Activated naive CD8-positive, alpha-beta T cell treated with anti-CD3 and anti-CD28 coated beads, Interleukin-2, amount 50 U/mL, for 16 hours (primary cell): Measurements from ENCODE around the gene CMTM2.
A peak's percentile ranks its signal among the peaks of the same experiment; 100 is the strongest.
"Not testable (repeated sequence)": the region's sequence is repeated elsewhere in the genome, so short reads cannot be mapped to it uniquely, and the experiment has no call there.

ENCODE experiments used
- DNase-seq: peaks from one replicate; pipeline ENCODE4 v3.0.0-alpha.2; 2020; ENCODE audit warnings: low read depth, low spot score

CMTM2 gene

GRCh38 chr16:66552286-66553177, 26.7 kb upstream of the CMTM2 start, which contains the start of gene CKLF:
Gene CKLF (plus strand): TSS chr16:66552576. CDS start chr16:66552716, 140 bp downstream.
- DNase-seq = peak; percentile 72

DNA sequence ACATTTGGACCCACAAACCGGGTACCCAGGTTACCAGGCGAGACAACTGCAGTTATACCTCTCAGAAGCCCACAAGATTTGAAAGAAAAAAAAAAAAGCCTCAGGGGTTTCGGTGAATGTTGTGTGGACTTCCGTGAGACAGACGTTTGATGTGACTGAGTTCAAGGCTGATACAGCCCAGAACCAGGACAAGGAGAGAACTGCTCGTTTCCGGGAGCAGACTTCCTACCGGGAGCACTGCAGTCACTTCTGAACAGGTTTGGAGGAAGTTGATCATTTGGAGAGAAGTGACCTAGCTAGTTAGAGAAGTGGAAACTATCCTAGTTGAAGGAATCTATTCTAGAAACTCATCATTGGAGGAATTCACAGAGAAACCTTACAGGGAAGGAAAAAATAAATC, 26.0 kb upstream of the CMTM2 start:
- no peak for DNase-seq

GRCh38 chr16:66554021-66554420, 25.2 kb upstream of the CMTM2 start:
- no peak for DNase-seq

- DNase-seq = no peak
Observed at GRCh38 chr16:66554495-66554894, 24.8 kb upstream of the CMTM2 start.

DNA sequence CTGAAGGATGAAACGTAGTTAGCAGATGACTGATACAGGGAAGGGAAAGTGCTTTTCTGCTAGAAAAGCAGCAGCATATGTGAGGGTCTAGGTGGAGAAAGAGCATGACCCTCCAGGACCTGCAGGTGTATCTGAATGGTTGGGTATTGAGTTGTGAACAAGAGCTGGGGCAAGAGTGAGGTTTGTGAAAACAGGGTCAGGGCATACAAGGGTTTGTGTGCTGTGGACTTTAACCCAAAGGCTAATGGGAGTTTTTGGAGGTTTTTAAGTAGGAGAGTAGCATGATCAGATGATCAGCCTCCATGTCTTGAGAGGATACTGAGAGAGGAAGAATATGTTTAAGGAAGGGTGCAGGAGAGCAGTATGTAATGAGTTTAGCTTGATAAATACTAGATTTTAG, 19.2 kb upstream of the CMTM2 start:
- DNase-seq = no peak

DNA sequence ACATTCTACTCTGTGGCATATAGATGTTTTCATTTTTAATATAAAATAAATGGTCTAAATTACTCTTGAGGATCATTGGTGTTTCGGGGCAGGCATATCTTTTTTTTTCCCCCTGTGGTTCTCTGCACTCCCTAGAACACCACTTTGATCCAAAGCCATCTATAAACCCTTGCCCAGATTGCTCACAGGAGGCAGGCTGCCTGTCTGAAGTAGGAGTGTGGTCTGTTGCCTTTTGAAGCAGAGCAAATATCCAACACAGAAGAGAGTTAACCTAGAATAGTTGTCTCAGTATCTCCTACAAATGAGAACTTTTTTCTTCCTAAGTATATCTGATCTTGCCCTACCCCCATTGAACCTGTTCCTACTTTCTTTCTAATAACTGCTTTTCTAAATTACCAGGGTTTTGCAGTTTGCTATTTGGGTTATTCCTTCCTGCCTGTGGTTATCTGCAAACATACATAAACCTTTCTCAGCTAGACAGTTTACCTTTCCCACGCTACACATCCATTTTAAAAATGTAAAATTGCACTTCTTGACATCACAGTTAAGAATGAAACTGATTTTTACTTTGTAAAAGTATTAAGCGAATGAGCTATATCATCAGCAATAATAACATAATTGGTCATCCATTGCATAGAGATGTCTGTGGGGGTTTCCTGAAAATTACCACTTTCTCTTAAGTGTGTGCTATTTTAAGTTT, 17.7 kb upstream of the CMTM2 start:
- DNase-seq = no peak

DNA sequence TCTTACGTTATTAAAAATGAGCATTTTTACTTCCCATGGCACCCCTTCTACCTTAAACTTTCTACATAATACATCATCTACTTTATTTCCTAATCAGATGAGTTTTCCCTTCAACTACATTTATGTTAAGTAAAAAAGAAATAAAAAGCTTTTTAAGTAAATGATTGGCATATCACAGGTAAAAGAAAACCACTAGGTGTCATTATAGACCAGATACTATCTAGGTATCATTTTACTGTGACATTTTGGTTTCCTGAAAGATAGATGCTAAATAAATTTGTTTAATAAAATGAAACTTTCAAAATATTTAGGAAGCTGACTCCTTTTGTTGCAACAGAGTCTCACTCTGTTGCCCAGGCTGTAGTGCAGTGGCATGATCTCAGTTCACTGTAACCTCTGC, 16.9 kb upstream of the CMTM2 start:
- no peak for DNase-seq

DNA sequence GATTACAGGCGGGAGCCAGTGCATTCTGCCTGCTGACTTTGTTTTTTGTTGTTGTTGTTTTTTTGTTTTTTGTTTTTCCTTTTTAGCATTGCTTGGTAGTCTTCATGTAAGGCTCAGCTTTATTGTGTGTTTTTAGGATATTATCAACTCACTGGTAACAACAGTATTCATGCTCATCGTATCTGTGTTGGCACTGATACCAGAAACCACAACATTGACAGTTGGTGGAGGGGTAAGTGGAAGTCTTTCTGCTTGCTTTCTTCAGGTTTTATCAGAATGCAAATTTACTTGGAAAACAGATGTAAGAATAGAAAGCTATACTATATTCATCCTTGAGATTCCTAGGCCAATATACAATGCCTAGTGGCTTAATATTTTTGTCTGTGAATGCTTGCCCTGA, 16.3 kb upstream of the CMTM2 start:
- no peak for DNase-seq

- DNase-seq = no peak
Observed at GRCh38 chr16:66563574-66564334, 15.5 kb upstream of the CMTM2 start.

DNA sequence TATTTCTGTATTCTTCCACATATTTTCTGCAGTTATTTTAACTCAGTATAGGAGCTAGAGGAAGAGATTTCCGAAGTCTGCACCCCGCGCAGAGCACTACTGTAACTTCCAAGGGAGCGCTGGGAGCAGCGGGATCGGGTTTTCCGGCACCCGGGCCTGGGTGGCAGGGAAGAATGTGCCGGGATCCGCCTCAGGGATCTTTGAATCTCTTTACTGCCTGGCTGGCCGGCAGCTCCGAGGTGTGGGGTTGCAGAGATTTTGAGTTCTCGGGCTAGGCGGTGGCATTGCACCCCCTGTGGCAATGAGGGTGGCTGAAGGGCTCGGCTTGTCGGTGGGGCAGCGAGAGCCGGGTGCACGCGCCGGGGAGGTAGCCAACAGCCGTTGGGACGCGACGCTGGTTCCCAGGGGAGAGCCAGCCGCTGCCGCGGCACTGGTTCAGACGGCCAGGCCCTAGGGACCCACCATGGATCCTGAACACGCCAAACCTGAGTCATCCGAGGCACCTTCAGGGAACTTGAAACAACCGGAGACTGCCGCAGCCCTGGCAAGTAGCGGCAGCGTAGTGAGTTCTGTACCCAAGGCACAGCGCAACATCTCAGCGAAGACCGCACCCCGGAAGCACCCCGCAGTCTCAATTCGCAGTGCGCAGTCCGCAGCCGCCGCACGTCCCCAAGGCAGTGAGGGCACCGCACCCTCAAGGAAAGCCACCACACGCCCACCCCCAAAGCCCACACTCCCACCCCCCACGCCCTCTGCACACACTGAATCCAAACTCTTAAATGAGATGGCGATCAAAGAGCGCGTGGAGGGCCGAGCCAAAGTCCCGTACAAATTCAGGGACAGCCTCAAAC, 13.0 kb upstream of the CMTM2 start, which contains the start of gene CMTM1:
Gene CMTM1, plus strand, starts transcription at position 389 of the 851 bp plus-strand sequence. Its CDS starts 75 bp downstream, at position 464.
- no peak for DNase-seq

DNA sequence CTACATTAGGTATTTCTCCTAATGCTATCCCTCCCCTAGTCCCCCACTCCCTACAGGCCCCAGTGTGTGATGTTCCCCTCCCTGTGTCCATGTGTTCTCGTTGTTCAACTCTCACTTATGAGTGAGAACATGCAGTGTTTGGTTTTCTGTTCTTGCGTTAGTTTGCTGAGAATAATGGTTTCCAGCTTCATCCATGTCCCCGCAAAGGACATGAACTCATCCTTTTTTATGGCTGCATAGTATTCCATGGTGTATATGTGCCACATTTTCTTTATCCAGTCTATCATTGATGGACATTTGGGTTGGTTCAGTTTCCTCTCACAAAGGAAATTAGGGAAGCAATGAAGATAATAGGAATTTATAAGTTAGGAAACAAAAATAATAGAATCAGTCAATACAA, 12.0 kb upstream of the CMTM2 start:
- DNase-seq = not testable (repeated sequence)

- no peak for DNase-seq
Observed at GRCh38 chr16:66568355-66568754, 10.9 kb upstream of the CMTM2 start.

- no peak for DNase-seq
Observed at GRCh38 chr16:66569131-66569530, 10.1 kb upstream of the CMTM2 start.

DNA sequence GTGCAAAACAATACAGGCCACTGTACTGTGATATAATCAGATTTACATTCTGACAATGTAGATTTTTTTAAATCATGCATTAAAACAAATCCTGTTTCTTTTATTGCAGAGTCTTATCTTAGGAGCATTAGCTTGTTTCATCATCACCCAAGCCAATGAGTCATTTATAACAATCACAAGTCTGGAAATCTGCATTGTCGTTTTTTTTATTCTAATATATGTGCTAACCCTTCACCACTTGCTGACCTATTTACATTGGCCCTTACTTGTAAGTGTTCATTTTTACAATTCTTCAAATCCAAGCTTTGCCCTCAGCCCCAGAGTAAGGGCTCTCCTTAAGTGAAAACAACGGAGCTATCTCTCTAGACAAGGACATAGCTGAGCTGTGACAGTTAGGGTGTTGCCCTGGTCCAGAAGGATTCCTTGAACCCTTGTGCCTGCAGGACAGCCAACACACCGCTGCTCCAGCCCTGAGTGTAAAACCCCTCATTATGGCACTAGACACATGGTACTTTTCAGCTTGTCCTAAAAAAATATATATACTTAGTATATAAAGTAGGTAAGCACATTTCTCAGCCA, 9.3 kb upstream of the CMTM2 start:
- DNase-seq = no peak

DNA sequence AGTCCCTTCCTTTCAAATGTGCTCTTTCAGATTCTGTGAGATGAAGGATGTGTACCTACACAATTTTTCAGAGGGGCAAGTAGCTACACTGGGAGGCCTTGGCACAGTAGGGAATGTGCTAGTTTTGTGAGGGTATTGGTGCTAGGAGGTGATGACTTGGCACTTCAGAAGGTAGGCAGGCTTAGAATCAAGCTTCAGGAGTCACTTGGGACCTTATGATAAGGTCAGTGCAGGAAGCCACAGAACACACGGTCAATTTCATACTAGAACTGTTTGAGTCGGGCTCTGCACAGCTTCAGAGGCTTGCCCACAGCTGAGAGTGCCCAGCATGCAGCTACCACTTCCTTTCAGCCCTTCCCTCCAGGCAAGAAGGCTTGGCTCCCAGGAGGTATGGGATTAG, 6.9 kb upstream of the CMTM2 start:
- no peak for DNase-seq

- DNase-seq = no peak
Observed at GRCh38 chr16:66574081-66574480, 5.2 kb upstream of the CMTM2 start.

DNA sequence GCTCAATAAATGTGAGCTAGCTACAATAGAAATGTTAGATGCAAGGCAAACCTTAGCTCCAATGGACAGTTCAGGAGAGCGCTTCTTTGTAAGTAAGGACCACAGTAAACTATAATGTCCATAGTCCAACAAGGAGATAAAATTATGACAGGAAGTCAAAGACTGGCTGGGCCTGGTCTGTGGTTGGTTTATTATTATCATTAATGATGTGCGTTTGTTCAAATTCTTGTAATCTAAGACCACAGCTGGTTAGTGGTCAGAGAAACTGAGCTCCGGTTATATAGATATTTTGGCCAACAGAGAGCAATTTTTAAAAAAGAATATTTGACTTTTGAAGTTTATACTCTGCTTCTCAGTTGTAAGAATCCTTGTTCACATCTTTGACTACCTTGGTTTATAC, 4.7 kb upstream of the CMTM2 start:
- DNase-seq = no peak

DNA sequence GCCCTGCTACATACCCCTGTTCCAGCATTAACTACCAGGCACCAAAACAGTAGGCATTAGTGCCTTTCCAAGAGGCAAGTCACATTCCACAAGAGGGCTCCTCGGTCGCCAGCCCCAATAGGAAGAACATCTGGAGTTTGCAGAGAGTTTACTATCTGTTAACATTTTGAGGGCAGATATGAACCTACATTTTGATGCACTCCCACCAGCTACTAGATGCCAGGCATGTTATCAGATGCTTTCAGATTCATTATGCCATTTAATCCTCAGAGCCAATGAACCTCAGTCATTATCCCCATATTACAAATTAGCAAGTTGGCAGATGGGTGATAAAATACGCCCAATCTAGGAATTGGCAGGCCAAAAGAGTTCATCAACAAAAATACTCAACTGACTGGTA, 4.2 kb upstream of the CMTM2 start:
- no peak for DNase-seq

- no peak for DNase-seq
Observed at GRCh38 chr16:66576296-66576695, 3.0 kb upstream of the CMTM2 start.

GRCh38 chr16:66580605-66581209, 1.4 kb downstream of the CMTM2 start:
- no peak for DNase-seq
